NCI-H146 treated with DMSO at 0.1 percent for 48 hours (cell line): ENCODE results near the gene MFSD1.

Experiments
- DNase-seq: peaks from one replicate; lab custom pipeline; 2025; ENCODE audit not compliant: unreplicated experiment; lab: John Stamatoyannopoulos, UW

The MFSD1 gene

GRCh38 chr3:158809642-158810041, 7.8 kb downstream of the MFSD1 start:
- no peak for DNase-seq

GRCh38 chr3:158810823-158811724, 9.2 kb downstream of the MFSD1 start:
- DNase-seq = no peak

- no peak for DNase-seq
These were observed 17.4 kb downstream of the MFSD1 start for GRCh38 chr3:158819282-158819681.

- no peak for DNase-seq
These were observed 18.7 kb downstream of the MFSD1 start for GRCh38 chr3:158820521-158820920.

- DNase-seq = no peak
These were observed 20.0 kb downstream of the MFSD1 start for GRCh38 chr3:158821847-158822246.

GRCh38 chr3:158823426-158823825, 21.6 kb downstream of the MFSD1 start:
- no peak for DNase-seq

GRCh38 chr3:158827773-158828172, 25.9 kb downstream of the MFSD1 start:
- DNase-seq = no peak

GRCh38 chr3:158830391-158830790, 28.5 kb downstream of the MFSD1 start:
- no peak for DNase-seq

GRCh38 chr3:158831861-158832260, 30.0 kb downstream of the MFSD1 start:
- no peak for DNase-seq

- DNase-seq = no peak
These were observed 33.8 kb downstream of the MFSD1 start for GRCh38 chr3:158835631-158836030.

GRCh38 chr3:158836312-158836711, 34.5 kb downstream of the MFSD1 start:
- no peak for DNase-seq

- no peak for DNase-seq
These were observed 35.4 kb downstream of the MFSD1 start for GRCh38 chr3:158837240-158837639.

- DNase-seq = no peak
These were observed 38.1 kb downstream of the MFSD1 start for GRCh38 chr3:158839966-158840365.

GRCh38 chr3:158841387-158841786, 39.5 kb downstream of the MFSD1 start:
- DNase-seq = no peak

GRCh38 chr3:158842976-158843375, 41.1 kb downstream of the MFSD1 start:
- no peak for DNase-seq

GRCh38 chr3:158845765-158846350, 44.0 kb downstream of the MFSD1 start:
- DNase-seq = peak; percentile 66

- no peak for DNase-seq
These were observed 45.1 kb downstream of the MFSD1 start for GRCh38 chr3:158846803-158847451.

GRCh38 chr3:158847452-158847821, 45.6 kb downstream of the MFSD1 start:
- no peak for DNase-seq

GRCh38 chr3:158847885-158848284, 46.0 kb downstream of the MFSD1 start:
- DNase-seq = no peak

GRCh38 chr3:158849757-158850156, 47.9 kb downstream of the MFSD1 start:
- no peak for DNase-seq

GRCh38 chr3:158859362-158859761, 57.5 kb downstream of the MFSD1 start:
- no peak for DNase-seq

GRCh38 chr3:158863247-158863646, 61.4 kb downstream of the MFSD1 start:
- DNase-seq = no peak
